ENCODE data around the gene NSG1. TPM values are rescaled to one million over a fixed set of nuclear protein-coding genes. Genes with fewer than 3 reads are reported as not detected.

The NSG1 gene
- total and polyA plus RNA-seq, 2 of the 8 experiments (the other 6 are each of a cell fraction or from before 2014, with no cell fraction given), result 35.7 to 61.4 TPM

DNA sequence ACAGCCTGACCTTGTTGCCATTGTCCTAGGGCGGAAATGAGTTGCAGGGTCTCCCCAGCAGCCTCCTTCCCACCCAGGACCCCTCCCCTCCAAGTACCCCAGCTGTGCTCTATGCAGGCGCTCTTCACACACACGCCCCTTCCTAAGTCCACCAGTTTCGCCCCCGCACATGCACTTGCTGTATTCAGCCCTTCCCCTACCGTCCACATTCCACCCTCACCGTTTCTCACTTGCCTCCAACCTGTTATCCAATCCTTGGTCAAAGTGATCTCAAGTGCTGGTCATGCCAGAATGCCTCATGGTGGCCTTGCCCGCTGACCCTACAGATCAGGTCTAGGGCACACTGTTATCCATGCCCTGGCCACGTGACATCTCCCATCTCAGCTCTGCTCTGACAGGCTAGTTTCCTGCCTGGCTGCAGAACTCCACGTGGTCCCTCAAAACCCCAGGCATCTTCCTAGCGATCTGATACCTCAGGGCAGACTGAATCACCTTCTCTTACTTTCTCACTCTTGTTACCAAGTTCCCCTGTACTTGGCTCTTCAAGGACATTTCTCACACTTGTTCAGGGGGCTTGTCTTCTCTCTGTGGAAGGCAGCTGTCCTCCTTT, 39.7 kb downstream of the NSG1 start:
- Histone ChIP-seq H2BK20ac (ENCODE audit: low read length) (peak overlapping the region; percentile 91), H4K8ac (ENCODE audit: extremely low read depth, insufficient read depth, low read length) (peak overlapping the region; percentile 46; the same call in 1 of the 2 replicates), H3K79me1 (ENCODE audit: low read depth, low read length) (no peaks in the 10 kb centered on the region), H4K5ac (ENCODE audit: insufficient read length, low read depth, low read length) (no peak overlapping the region), H3K27me3 (replicated peaks in 1 of 4; ENCODE audit: control insufficient read depth in 3 of 4, extremely low read depth in 1 of 4, insufficient read depth in 3 of 4, low read length in 3 of 4) (no peaks in the 10 kb centered on the region; a peak in 1 of 7 replicates), H4K20me1 (replicated peaks in 1 of 2; ENCODE audit: control insufficient read depth in 1 of 2, insufficient read depth in 2 of 2, low read length in 2 of 2) (no peaks in the 10 kb centered on the region), H3K4me2 (ENCODE audit: insufficient read depth in 1 of 2, low read depth in 2 of 2, low read length in 2 of 2) (peak overlapping the region; percentile 39 to 40), H3K14ac (ENCODE audit: insufficient read length) (no peak overlapping the region), H3K23me2 (ENCODE audit: low read depth, low read length) (no peaks in the 10 kb centered on the region; the same call in 1 of the 2 replicates), H2BK12ac (ENCODE audit: low read depth, low read length) (peak overlapping the region; percentile 90; the same call in 1 of the 2 replicates), H3K79me2 (ENCODE audit: control insufficient read depth in 1 of 2, insufficient read depth in 2 of 2, low read length in 2 of 2) (no peaks in the 10 kb centered on the region), H3K27ac (ENCODE audit: low read depth, low read length) (no peak overlapping the region), H3K23ac (ENCODE audit: insufficient read length) (no peak overlapping the region), H2AK5ac (ENCODE audit: low read depth, low read length) (peak overlapping the region; percentile 93), H3K36me3 (ENCODE audit: control insufficient read depth in 2 of 4, insufficient read depth in 4 of 4, low read length in 3 of 4) (no peaks in the 10 kb centered on the region), H3K56ac (replicated peaks; ENCODE audit: insufficient read length, low read depth, low read length) (peak overlapping the region; percentile 37), H2AFZ (ENCODE audit: low read length) (no peak overlapping the region), H3K4ac (replicated peaks; ENCODE audit: insufficient read length, low read depth, low read length) (no peak overlapping the region), H2BK120ac (replicated peaks; ENCODE audit: low read depth, low read length) (no peak overlapping the region), H3K18ac (ENCODE audit: extremely low read depth, low read length) (peak overlapping the region; percentile 63), H4K91ac (replicated peaks; ENCODE audit: insufficient read length, low read length) (peak overlapping the region; percentile 86), H3K9ac (replicated peaks in 1 of 4; ENCODE audit: extremely low read depth in 1 of 4, low read depth in 3 of 4, low read length in 3 of 4) (no peak overlapping the region; a peak in 1 of 7 replicates), H2BK5ac (ENCODE audit: low read depth, low read length) (peak overlapping the region; percentile 80; the same call in 1 of the 2 replicates), H3K9me3 (ENCODE audit: insufficient read depth in 2 of 2, low read depth in 1 of 2, low read length in 1 of 2) (no peaks in the 10 kb centered on the region), H3K4me1 (replicated peaks in 1 of 4; ENCODE audit: control insufficient read depth in 3 of 4, insufficient read depth in 4 of 4, low read length in 3 of 4) (peaks cover 21 to 50% (median 36%) of the 10 kb centered on the region in 4 experiments), H3K4me3 (ENCODE audit: extremely low read depth in 1 of 4, insufficient read depth in 2 of 4, low read depth in 3 of 4, low read length in 4 of 4) (no peak overlapping the region), H2BK15ac (ENCODE audit: low read length) (peak overlapping the region; percentile 24; the same call in 1 of the 2 replicates)
- DNase-seq (ENCODE audit: low read depth in 1 of 2, low spot score in 2 of 2) (no peak), FAIRE-seq (no peak)
- ChIA-PET POLR2A (ENCODE audit: partially characterized antibody) (interaction anchor here (1.6 to 4.2 kb wide), 3 partner anchors 10 to 19 kb away, joined by 5 to 17 read pairs (median 5); no protein-coding TSS in a partner anchor), CTCF (ENCODE audit: partially characterized antibody) (interaction anchor here (1.1 to 3.8 kb wide), 10 partner anchors 9 to 174 kb away, joined by 3 to 28 read pairs (median 4); partner anchors contain the start of gene NSG1)
- WGBS, 2 experiments (ENCODE audit: extremely low coverage in 1 of 2, insufficient coverage in 1 of 2, insufficient read length in 1 of 2, insufficient replicate concordance in 2 of 2, low coverage in 1 of 2, low lambda C conversion rate in 2 of 2, missing lambda C conversion rate in 1 of 2), result 75% methylated on average over 11 of the region's 11 CpGs; no CpG with 5 or more reads in 1 of the 2 experiments
- TF ChIP-seq CREB1 (IDR thresholded peaks at IDR 0.05) (no peak), E2F6 (IDR thresholded peaks at IDR 0.05) (0 out of 2 replicates have a peak, but pooled peaks have one; percentile 32), TCF12 (IDR thresholded peaks at IDR 0.05; ENCODE audit: low read depth, low read length) (no peak), CHD1 (IDR thresholded peaks at IDR 0.05; ENCODE audit: low read depth, low read length) (no peak), CEBPB (IDR thresholded peaks at IDR 0.05; ENCODE audit: low read depth, low read length) (no peak), JUN (IDR thresholded peaks at IDR 0.05; ENCODE audit: low read depth, low read length) (no peak), TAF1 (IDR thresholded peaks at IDR 0.05; ENCODE audit: low read depth, low read length) (no peak), ZNF274 (IDR thresholded peaks at IDR 0.05; ENCODE audit: borderline replicate concordance, extremely low read depth, low read length) (no peak), POLR2A (IDR thresholded peaks at IDR 0.05; ENCODE audit: control extremely low read depth in 1 of 2, low read depth in 2 of 2, low read length in 2 of 2) (no peak), SIRT6 (IDR thresholded peaks at IDR 0.05; ENCODE audit: low read length) (no peak), NANOG (IDR thresholded peaks at IDR 0.05; ENCODE audit: insufficient read depth, low read depth, low read length, poor library complexity, severe bottlenecking) (no peak), RBBP5 (IDR thresholded peaks at IDR 0.05; ENCODE audit: borderline replicate concordance, low read depth, low read length) (no peak)
- TF ChIP-seq, protein P1, sequence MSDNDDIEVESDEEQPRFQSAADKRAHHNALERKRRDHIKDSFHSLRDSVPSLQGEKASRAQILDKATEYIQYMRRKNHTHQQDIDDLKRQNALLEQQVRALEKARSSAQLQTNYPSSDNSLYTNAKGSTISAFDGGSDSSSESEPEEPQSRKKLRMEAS (IDR thresholded peaks at IDR 0.05), result peak; percentile 53; the same call in 1 of the 2 replicates

All from H1 (cell line).